ENCODE data around the gene TMEM201.

DNA sequence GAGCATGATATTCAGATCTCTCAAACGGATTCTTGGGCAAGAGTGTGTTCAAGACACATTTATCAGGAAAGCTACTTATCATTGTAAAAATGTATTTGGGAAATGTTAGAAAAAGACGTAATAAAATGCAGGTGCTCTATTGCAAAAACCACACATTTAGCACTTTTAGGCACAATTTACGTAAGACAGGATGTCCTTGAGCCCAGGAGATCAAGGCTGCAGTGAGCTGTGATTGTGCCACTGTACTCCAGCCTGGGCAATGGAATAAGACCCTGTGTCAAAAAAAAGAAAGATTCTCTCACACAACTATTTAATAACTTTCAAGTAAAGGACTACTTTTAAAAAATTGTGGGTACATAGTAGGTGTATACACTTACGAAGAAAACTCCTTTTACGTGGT lies 31.1 kb upstream of the TMEM201 start:
- TF ChIP-seq CTCF (IDR thresholded peaks at IDR 0.05; ENCODE audit: low read depth, low read length, missing input control) = no peak
- no peak for TF ChIP-seq RAD21 (IDR thresholded peaks at IDR 0.05)
- TF ChIP-seq, protein P1, sequence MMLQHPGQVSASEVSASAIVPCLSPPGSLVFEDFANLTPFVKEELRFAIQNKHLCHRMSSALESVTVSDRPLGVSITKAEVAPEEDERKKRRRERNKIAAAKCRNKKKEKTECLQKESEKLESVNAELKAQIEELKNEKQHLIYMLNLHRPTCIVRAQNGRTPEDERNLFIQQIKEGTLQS (IDR thresholded peaks at IDR 0.05) = no peak
- TF ChIP-seq TAF1 (conservative IDR thresholded peaks at IDR 0.05) = no peak
- TF ChIP-seq GABPA (IDR thresholded peaks at IDR 0.05 in 1 of 2, conservative IDR thresholded peaks at IDR 0.05 in 1 of 2) = no peak
- no peak for TF ChIP-seq YY1 (IDR thresholded peaks at IDR 0.05)
- TF ChIP-seq, protein P2, sequence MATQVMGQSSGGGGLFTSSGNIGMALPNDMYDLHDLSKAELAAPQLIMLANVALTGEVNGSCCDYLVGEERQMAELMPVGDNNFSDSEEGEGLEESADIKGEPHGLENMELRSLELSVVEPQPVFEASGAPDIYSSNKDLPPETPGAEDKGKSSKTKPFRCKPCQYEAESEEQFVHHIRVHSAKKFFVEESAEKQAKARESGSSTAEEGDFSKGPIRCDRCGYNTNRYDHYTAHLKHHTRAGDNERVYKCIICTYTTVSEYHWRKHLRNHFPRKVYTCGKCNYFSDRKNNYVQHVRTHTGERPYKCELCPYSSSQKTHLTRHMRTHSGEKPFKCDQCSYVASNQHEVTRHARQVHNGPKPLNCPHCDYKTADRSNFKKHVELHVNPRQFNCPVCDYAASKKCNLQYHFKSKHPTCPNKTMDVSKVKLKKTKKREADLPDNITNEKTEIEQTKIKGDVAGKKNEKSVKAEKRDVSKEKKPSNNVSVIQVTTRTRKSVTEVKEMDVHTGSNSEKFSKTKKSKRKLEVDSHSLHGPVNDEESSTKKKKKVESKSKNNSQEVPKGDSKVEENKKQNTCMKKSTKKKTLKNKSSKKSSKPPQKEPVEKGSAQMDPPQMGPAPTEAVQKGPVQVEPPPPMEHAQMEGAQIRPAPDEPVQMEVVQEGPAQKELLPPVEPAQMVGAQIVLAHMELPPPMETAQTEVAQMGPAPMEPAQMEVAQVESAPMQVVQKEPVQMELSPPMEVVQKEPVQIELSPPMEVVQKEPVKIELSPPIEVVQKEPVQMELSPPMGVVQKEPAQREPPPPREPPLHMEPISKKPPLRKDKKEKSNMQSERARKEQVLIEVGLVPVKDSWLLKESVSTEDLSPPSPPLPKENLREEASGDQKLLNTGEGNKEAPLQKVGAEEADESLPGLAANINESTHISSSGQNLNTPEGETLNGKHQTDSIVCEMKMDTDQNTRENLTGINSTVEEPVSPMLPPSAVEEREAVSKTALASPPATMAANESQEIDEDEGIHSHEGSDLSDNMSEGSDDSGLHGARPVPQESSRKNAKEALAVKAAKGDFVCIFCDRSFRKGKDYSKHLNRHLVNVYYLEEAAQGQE (IDR thresholded peaks at IDR 0.05) = no peak
- TF ChIP-seq HNF4A (conservative IDR thresholded peaks at IDR 0.05) = no peak
